NT2/D1 (cell line): Measurements from ENCODE around the gene TDRD5.

Source experiments
- DNase-seq: peaks from one replicate; pipeline ENCODE4 v3.0.0-alpha.2; 2011; ENCODE audit warnings: low read depth, low spot score
- H3K27me3 ChIP-seq: 2 replicates; pipeline ENCODE4 v1.6.0; 2011; ENCODE audit warnings: mild to moderate bottlenecking; ENCODE audit not compliant: insufficient read length, insufficient read depth
- H3K36me3 ChIP-seq: 2 replicates; pipeline ENCODE4 v1.6.1; 2011; ENCODE audit warnings: mild to moderate bottlenecking, low read length, mixed read lengths; ENCODE audit not compliant: insufficient read depth, insufficient read length
- H3K4me1 ChIP-seq: 2 replicates; pipeline ENCODE4 v1.5.1; 2011; ENCODE audit not compliant: insufficient read depth, insufficient read length
- H3K4me3 ChIP-seq: 2 replicates; pipeline ENCODE4 v1.5.1; 2011; ENCODE audit warnings: low read depth; ENCODE audit not compliant: insufficient read length
- H3K9ac ChIP-seq: 2 replicates; pipeline ENCODE4 v1.6.0; 2011; ENCODE audit warnings: low read depth; ENCODE audit not compliant: insufficient read length
- H3K9me3 ChIP-seq: 2 replicates; pipeline ENCODE4 v1.5.1; 2011; ENCODE audit warnings: mild to moderate bottlenecking, low read length; ENCODE audit not compliant: insufficient read depth
- SUZ12 ChIP-seq: IDR thresholded peaks from 2 replicates; pipeline ENCODE4 v1.6.1; 2011; ENCODE audit not compliant: insufficient read length, insufficient read depth; ENCODE audit errors: extremely low read depth
- YY1 ChIP-seq: IDR thresholded peaks from 2 replicates; pipeline ENCODE4 v1.6.1; 2011; ENCODE audit not compliant: insufficient read length, insufficient read depth
- ZNF274 ChIP-seq: IDR thresholded peaks from 2 replicates; pipeline ENCODE4 v1.6.1; 2011; ENCODE audit warnings: mild to moderate bottlenecking, low read depth, low read length

Gene TDRD5

DNA sequence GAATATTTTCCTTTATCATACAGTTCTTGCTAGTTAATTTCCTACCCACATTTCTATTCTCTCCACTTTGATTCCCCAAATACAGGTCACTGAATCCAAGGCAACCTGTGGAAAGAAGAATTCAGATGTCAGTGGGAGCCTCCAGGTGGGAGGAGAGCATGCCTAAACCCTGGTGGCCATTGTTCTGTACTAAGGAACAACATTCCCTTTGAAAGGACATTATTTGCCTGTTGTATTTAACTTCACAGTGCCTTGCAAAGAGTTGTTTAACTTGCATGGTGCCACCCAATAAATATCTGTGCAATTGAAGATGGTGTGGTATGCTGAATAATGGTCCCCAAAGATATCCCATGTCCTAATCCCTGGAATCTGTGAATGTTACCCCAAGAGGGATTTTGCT is 37.2 kb upstream of the TDRD5 start:
- no peaks in the 10 kb centered on the region for H3K36me3 ChIP-seq
- H3K27me3 ChIP-seq = no peaks in the 10 kb centered on the region
- no peak overlapping the region for H3K9ac ChIP-seq
- no peak overlapping the region for H3K4me3 ChIP-seq
- H3K9me3 ChIP-seq = no peaks in the 10 kb centered on the region
- no peaks in the 10 kb centered on the region for H3K4me1 ChIP-seq
- TF ChIP-seq YY1 (no peak), ZNF274 (no peak), SUZ12 (no peak)
- DNase-seq = no peak

DNA sequence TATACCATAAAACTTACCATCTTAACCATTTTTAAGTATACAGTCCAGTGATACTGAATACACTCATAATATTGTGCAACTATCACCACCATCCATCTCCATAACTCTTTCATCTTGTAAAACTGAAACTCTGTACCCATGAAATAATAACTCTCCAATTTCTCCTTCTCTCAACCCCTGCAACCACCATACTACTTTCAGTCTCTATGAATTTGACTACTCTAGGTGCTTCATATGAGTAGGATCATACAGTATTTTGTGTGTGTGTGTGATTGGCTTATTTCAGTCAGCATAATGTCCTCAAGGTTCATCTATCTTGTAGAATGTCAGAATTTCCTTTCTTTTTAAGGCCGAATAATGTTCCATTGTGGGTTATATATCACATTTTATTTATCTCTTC is 33.6 kb upstream of the TDRD5 start:
- Histone ChIP-seq H3K9ac (no peak overlapping the region), H3K36me3 (no peaks in the 10 kb centered on the region), H3K27me3 (no peaks in the 10 kb centered on the region), H3K9me3 (no peaks in the 10 kb centered on the region), H3K4me3 (no peak overlapping the region), H3K4me1 (no peaks in the 10 kb centered on the region)
- no peak for DNase-seq
- TF ChIP-seq YY1 (no peak), ZNF274 (no peak), SUZ12 (no peak)

DNA sequence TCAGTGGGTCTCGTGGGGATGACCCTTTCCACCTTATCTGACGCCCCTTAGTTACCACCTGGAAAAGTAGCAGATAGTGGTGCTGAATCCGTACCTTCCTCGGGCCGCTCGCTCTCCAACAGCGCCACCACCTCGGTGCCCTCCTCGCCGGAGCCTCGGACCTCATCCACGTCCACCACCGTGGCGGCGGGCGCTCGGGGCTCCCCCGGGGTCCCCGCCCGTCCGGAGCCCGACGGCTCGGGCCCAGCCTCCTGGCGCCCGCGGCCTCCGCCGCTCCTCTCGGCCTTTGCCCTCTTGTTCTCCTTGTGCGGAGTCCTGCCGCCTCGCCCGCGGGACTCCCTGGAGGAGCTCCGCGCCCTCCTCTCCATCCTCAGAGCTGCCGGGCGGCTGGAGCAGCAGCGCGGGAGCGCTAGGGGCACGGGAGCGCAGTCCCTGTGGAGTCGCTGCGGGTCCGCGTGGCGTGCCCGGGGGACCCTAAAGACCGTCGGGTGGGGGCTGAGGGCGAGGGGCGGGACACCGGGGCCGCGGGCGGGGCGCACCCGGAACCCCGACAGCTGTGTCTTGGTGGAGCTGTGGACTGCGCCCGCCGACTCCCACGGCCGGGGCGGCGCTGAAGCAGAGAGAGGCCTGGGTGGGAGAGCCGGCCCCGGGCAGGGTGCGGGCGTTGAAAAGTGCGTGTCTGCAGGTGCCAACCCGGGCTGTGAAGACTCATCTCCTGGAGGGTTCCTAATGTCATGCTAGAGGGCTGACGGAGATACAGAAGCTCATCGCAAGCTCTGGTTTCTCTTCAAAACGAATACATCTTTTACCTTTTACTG is 15.9 kb upstream of the TDRD5 start, which contains the start of gene NPHS2:
TSS of gene NPHS2 (minus strand) at position 452 of the 818 bp plus-strand sequence. CDS start at position 368, 84 bp downstream.
- H3K36me3 ChIP-seq = no peaks in the 10 kb centered on the region
- H3K4me3 ChIP-seq = peak within 1 kb of the TSS; percentile 50
- no peak for DNase-seq
- no peaks in the 10 kb centered on the region for H3K9me3 ChIP-seq
- peak within 1 kb of the TSS; percentile 53 for H3K9ac ChIP-seq
- no peaks in the 10 kb centered on the region for H3K4me1 ChIP-seq
- TF ChIP-seq YY1 = no peak
- peak; percentile 87 for TF ChIP-seq SUZ12
- H3K27me3 ChIP-seq = peaks cover 59% of the 10 kb centered on the region

DNA sequence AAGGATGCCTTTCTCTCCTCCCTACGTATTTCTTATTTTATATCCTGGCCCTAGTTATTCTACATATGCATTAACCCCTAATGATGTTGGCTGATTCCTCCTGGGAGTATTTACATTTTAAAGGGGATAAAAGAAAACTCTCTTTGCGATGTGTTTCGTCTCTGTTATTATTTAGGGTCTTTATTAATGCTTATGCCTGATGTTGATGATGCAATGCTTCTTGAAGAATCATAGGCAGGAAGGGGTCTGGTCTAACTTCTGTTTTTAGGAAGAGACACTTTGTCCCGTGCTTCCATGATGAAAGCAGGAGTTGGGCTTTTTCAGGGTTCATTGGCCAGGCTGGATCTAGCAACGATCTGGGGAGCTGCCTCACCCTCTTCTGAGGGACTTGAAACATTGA is 15.1 kb upstream of the TDRD5 start:
- no peaks in the 10 kb centered on the region for H3K4me1 ChIP-seq
- H3K4me3 ChIP-seq = no peak overlapping the region
- peaks cover 59% of the 10 kb centered on the region for H3K27me3 ChIP-seq
- no peaks in the 10 kb centered on the region for H3K36me3 ChIP-seq
- TF ChIP-seq YY1 (no peak), SUZ12 (no peak), ZNF274 (no peak)
- H3K9me3 ChIP-seq = no peaks in the 10 kb centered on the region
- no peak for DNase-seq
- no peak overlapping the region for H3K9ac ChIP-seq

DNA sequence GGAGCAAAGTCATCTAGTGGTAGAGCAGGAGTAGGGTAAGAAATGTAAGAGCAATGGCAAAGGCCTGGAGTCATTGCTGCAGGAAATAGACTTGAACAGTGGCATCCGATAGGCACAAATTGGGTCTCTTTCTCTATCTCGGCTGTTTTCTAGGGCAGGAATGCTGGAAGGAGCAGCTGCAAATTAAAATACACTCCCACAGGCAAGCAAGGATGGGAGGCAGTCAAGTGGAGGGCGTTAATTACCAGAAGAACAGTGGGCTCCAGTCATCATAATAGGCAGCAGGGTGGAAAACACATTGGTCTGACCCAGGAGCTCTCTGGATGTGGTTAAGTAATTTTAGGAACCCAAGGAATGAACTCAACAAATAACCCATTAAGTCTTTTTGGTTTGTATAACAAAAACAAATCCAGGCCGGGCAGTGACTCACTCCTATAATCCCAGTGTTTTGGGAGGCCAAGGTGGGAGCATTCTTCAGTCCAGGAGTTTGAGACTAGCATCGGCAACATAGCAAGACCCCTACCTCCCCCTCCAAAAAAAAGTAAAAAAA is 7.8 kb upstream of the TDRD5 start:
- TF ChIP-seq SUZ12 = no peak
- no peak for TF ChIP-seq YY1
- TF ChIP-seq ZNF274 = no peak
- Histone ChIP-seq H3K4me3 (no peak overlapping the region), H3K36me3 (no peaks in the 10 kb centered on the region), H3K4me1 (peaks cover 5% of the 10 kb centered on the region), H3K9me3 (peaks cover 20% of the 10 kb centered on the region; the same call in 1 of the 2 replicates), H3K9ac (no peak overlapping the region), H3K27me3 (peaks cover 17% of the 10 kb centered on the region)
- peak; percentile 83 for DNase-seq

DNA sequence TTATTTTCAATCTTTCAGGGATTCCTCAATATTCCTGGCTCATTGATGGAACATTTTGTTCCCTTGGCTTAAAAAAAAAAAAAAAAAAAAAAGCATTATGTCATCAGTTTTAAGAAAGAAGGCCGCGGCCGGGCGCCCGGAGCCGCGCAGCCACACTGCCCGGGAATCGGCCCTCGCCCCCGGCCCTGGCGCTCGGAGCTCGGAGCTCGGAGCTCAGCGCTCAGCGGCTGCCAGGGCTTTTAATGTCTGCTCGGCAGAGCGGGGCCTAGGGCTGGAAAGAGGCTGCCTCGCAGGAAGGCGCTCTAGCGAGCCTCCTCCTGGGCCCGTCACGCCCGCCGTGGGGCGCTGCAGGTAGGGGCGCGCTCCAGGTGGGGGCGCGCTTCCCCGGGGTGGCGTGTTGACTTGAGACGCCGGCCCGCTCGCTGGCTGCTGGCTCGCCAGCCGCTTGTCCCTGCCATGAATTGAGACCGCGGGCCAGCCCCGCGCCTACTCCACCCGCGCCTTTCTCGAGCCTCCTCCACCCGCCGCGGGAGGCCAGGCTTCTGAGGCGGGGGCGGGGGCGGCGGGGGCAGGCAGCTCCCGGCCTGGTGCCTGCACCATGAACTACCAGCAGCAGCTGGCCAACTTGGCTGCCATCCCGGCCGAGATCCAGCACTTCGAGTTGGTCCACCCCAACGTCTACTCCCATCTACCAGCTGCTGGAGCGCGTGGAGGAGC is 5.4 kb upstream of the TDRD5 start:
- Histone ChIP-seq H3K4me3 (peak overlapping the region; percentile 5), H3K9me3 (peaks cover 20% of the 10 kb centered on the region; the same call in 1 of the 2 replicates), H3K27me3 (peaks cover 13% of the 10 kb centered on the region), H3K36me3 (no peaks in the 10 kb centered on the region), H3K4me1 (peaks cover 5% of the 10 kb centered on the region), H3K9ac (peak overlapping the region; percentile 57)
- DNase-seq = peak; percentile 59
- TF ChIP-seq ZNF274 (no peak), SUZ12 (no peak), YY1 (no peak)

DNA sequence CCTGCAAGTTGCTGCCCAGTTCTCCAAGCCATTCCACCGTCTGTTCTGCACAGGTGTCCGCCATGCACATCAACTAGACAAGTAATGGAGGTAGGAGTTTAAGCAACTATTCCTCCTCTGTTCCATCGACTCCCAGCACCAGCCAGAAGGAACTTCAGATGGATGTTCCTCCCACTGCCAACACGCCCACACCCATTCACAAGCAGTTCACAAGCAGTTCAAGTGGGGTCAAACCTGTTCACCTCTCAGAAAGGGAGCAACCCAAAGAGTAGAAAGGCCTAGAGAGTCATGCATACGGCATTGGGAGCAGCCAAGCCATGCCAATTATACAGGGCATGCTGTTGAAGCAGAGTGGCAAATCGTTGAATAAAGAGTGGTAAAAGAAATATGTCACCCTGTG is 4.3 kb upstream of the TDRD5 start:
- Histone ChIP-seq H3K9ac (no peak overlapping the region), H3K36me3 (no peaks in the 10 kb centered on the region), H3K4me3 (no peak overlapping the region), H3K27me3 (peaks cover 13% of the 10 kb centered on the region), H3K9me3 (peaks cover 20% of the 10 kb centered on the region; the same call in 1 of the 2 replicates), H3K4me1 (peaks cover 5% of the 10 kb centered on the region)
- no peak for TF ChIP-seq YY1
- no peak for TF ChIP-seq ZNF274
- TF ChIP-seq SUZ12 = no peak
- no peak for DNase-seq
